ENCODE results near the gene DNAJC4. TPM values are rescaled to one million over a fixed set of nuclear protein-coding genes. Genes with fewer than 3 reads are reported as not detected.

The DNAJC4 gene
- total and polyA plus RNA-seq, 9 of the 15 experiments (the other 6 are each of a cell fraction or from before 2014, with no cell fraction given) = 4.0 to 32.6 (median 19.9) TPM

DNA sequence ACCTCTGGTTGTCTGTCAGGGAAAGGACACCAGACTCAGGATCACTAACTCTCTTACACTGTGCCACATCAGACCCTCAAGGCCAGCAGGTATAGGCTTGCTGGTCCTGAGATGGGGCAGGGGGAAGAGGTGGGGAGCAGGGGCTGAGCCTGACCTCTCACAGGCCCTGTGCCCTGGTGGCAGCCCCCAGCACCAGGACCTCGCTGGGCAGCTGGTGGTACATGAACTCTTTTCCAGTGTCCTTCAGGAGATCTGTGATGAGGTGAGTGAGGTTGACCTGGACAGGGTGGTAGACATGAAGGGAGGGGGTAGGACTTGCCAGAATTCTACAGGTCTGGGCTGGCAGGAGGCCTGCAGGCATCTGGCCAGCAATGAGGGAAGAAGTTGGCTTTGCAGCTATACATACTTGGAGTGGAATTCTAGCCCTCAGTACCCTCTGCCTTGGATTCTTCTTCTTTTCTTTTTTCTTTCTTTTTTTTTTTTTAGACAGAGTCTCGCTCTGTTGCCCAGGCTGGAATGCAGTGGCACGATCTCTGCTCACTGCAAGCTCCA lies 2.9 kb upstream of the DNAJC4 start:
- Histone ChIP-seq H3K9ac (ENCODE audit: insufficient read depth in 1 of 2, low read depth in 2 of 2, low read length in 2 of 2) (peak overlapping the region; percentile 79 to 99), H3K4me3 (peak overlapping the region; percentile 64), H3K36me3 (ENCODE audit: control insufficient read depth, insufficient read depth, low read length) (peaks cover 34% of the 10 kb centered on the region; the same call in 2 of the 3 replicates), H4K20me1 (replicated peaks; ENCODE audit: control insufficient read depth, insufficient read depth, low read length) (no peaks in the 10 kb centered on the region), H3K4me2 (ENCODE audit: insufficient read depth, low read length) (peak overlapping the region; percentile 83), H3K27me3 (ENCODE audit: control insufficient read depth in 2 of 2, insufficient read depth in 2 of 2, low read length in 2 of 2) (no peaks in the 10 kb centered on the region), H3K4me1 (replicated peaks in 1 of 2; ENCODE audit: control insufficient read depth in 2 of 2, insufficient read depth in 2 of 2, low read length in 2 of 2) (peaks cover 23 to 86% of the 10 kb centered on the region in 2 experiments), H3K9me3 (replicated peaks; ENCODE audit: control insufficient read depth, insufficient read depth, low read depth, low read length) (no peaks in the 10 kb centered on the region), H3K27ac (ENCODE audit: extremely low read depth, low read depth, low read length) (peak overlapping the region; percentile 93), H3K79me2 (ENCODE audit: control insufficient read depth, insufficient read depth, low read length) (peaks cover 48% of the 10 kb centered on the region), H3K9me1 (ENCODE audit: control insufficient read depth, insufficient read depth, low read length) (peaks cover 5% of the 10 kb centered on the region), H2AFZ (ENCODE audit: low read depth, low read length) (no peak overlapping the region)
- ChIA-PET CTCF (ENCODE audit: low intra/inter-chr PET ratio) (no interaction called here), POLR2A (interaction anchor here (0.8 to 6.3 kb wide), 4 partner anchors 10 to 21 kb away, joined by 3 to 77 read pairs (median 15); partner anchors contain the start of gene FERMT3)
- intact Hi-C loops (cut with micrococcal nuclease) = no loop called here
- peak in 1 of 4 experiments; percentile 11 for DNase-seq (ENCODE audit: extremely low read depth in 1 of 4, low spot score in 3 of 4)
- no peak for ATAC-seq
- 43% methylated on average over 1 of the region's 3 CpGs for WGBS (ENCODE audit: insufficient coverage, low coverage, missing lambda C conversion rate)
- FAIRE-seq = no peak
- TF ChIP-seq, protein P1, sequence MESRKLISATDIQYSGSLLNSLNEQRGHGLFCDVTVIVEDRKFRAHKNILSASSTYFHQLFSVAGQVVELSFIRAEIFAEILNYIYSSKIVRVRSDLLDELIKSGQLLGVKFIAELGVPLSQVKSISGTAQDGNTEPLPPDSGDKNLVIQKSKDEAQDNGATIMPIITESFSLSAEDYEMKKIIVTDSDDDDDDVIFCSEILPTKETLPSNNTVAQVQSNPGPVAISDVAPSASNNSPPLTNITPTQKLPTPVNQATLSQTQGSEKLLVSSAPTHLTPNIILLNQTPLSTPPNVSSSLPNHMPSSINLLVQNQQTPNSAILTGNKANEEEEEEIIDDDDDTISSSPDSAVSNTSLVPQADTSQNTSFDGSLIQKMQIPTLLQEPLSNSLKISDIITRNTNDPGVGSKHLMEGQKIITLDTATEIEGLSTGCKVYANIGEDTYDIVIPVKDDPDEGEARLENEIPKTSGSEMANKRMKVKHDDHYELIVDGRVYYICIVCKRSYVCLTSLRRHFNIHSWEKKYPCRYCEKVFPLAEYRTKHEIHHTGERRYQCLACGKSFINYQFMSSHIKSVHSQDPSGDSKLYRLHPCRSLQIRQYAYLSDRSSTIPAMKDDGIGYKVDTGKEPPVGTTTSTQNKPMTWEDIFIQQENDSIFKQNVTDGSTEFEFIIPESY (CRISPR knock-in tag; IDR thresholded peaks at IDR 0.05) = no peak
- TF ChIP-seq BRCA1 (IDR thresholded peaks at IDR 0.05) (no peak), BRCA1 (CRISPR knock-in tag; IDR thresholded peaks at IDR 0.05) (0 out of 2 replicates have a peak, but pooled peaks have one; percentile 45), TGIF2 (CRISPR knock-in tag; IDR thresholded peaks at IDR 0.05) (no peak), HMG20A (CRISPR knock-in tag; conservative IDR thresholded peaks at IDR 0.05) (no peak)
- TF ChIP-seq, protein P2, sequence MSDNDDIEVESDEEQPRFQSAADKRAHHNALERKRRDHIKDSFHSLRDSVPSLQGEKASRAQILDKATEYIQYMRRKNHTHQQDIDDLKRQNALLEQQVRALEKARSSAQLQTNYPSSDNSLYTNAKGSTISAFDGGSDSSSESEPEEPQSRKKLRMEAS (CRISPR knock-in tag; IDR thresholded peaks at IDR 0.05) = no peak
- BruUV-seq (replicated peaks) = no TSS peak
- in situ Hi-C loops (cut with MboI) = no loop called here
